Measurements from ENCODE around the gene CRB2.

Gene CRB2

DNA sequence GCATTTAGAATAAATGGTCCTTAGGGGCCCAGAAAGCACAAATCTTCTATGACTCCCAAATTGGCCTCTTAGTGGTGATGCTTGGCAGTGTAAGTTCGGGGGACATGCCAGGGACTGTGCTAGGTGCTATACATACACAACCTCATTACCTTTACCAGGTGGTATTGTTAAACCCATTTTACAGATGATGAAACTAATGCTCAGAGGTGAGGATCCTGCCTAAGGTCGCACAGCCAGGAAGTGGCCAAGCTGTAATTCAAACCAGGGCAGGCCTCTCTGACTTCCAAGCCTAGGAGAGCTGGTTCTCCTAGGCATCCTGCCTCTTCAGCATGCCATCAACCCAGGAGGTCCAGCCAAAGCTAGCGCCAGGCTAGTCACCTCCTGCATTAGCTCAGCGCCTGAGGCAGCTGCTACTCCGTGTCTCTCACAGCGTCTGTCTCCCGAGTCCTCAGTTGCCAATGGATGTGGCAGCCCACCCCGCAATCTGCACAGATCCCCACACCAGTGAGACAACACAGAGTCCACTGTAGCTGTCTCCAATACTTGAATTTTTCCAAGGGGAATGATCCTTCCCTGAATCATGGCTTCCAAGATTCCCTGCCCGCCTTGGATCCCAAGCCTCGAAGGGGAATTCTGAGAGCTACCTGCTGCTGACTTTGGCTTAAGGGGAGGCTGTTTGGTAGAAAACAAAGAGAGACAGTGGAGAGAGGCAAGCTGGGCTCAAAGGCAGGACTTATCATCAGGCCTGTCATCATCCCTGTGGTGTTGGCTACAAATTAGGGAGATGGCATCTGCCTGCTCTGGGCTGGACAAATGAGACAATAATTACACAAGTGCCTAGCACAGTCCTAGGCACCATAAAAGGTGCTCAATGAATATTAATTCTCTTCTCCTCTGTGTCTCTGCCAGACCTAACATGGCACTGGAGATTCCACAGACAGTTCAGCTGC, 52.6 kb downstream of the CRB2 start:
- no peak for DNase-seq

GRCh38 chr9:123410281-123410910, 54.4 kb downstream of the CRB2 start:
- no peak for DNase-seq

- no peak for DNase-seq
These were observed 55.2 kb downstream of the CRB2 start for GRCh38 chr9:123411191-123411590.

DNA sequence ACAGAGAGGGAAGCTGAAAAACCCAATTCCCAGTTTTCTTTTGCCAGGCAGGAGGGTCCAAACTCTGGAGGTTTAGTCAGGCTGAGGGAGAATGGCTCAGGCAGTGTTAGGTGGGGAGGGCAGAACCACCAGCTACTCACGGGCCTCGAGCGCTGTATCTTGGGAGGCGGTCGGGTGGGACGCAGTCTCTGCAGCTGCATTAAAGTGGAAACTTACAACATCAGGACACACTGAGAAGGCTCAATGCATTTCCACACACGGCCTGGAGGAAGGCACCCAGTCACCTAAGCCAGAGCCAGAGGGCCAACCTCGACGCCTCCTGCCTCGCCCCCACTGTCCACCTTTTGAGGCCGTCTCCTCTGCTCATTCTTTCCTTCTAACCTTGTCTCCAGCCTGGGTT, 55.6 kb downstream of the CRB2 start:
- DNase-seq, result no peak

DNA sequence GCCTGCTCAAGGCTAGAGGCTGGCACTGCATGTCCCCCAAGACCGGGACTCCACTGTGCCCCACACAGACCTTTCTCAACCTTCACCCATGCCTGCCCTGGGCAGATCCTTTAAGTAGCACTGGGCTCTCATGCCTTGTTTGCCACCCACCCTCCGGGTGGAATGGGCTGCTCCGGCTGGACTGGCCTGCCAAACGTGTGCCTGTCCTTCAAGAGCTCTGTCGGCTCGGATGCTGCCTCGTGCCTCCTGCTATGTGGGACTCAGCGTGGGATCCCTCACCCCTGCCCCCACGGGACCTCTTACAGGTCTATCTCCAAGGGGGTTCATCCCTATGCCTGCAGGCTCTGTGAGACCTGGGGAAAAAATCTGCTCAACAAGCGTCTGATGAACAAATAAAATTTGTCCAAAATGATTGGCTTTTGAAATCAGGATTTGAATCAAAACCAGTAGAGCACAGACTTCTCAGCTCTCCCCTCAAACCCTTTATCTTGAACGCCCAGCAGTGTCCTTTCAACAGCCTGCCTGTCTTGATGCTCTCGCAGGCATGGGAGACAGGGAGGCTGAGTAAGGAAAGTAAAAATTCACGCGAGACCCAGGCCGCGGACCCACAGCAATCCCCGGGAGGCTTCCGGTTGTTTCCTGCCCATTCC, 56.3 kb downstream of the CRB2 start:
- DNase-seq, result no peak

DNA sequence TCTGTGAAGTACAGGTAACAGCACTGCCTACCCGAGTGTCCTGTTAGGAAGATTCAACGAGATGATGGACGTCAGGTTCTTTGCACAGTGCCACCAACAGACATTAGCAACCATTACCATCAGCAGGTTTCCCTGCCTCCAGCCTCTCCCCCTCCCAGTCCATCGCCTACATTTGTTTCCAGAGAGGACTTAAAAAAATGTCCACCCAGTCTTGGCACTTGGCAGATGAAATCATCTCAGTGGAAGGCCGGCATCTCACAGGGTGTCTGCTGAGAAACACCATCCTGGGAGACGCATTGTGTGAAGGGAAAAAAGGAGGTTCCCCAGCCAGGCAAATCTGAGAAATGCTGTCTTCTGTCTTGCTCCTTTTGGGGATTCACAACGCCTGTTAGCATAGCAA, 58.2 kb downstream of the CRB2 start:
- DNase-seq, result no peak

GRCh38 chr9:123414936-123415930, 59.2 kb downstream of the CRB2 start:
- DNase-seq, result no peak

DNA sequence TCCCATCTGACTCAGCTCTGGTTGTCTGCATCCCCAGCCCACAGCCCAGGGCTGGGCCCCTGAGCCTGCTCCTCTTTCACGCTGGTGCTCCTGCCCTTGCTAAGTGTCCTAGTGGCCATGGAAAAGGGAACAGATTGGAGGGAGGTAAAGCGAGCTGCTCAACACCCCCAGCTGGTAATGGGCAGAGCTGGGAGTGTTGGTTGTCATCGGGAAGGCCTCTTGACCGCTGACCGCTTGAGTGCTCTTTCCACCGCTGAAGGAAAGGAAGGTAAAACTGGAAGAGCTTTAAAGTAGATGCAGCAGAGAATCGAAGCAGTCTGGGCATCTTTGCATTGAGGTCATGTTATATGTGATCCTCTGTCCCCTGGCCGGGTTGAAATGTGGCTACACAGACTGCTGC, 60.2 kb downstream of the CRB2 start:
- DNase-seq, result no peak

DNA sequence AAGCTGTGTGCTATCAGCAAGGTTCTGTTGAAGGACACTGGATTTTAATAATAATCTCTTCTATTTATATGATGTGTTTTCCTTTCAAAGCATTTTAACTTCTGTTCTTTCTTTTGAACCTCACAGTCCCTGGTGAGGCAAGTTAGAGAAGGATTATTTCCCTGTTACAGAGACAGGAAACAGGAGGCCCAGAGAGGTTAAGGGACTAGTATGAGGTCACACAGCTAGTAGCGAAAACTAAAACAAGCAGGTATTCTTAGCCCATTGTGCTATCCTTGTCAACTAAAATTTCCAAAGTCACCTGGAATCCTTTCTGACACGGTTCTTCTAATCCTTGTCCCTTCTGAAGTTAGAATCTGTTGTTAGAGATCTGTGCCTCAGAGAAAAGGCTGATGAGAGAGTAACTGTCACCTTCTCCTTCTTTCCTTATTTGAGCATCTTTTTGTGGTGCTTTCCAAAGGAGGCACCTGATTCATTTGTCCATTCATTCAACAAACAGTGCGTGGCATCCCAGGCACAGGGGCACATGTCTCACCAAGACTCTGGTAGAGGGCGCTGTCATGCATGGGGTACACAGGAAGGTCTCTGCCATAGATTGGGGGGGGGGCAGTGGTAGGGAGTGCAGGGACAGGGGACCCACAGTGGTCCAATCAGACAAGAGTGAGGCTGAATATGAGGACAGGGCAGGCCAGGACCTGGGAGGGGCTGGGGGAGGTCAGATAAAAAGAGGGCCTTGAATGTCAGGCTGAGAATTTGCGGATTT, 61.5 kb downstream of the CRB2 start:
- no peak for DNase-seq

DNA sequence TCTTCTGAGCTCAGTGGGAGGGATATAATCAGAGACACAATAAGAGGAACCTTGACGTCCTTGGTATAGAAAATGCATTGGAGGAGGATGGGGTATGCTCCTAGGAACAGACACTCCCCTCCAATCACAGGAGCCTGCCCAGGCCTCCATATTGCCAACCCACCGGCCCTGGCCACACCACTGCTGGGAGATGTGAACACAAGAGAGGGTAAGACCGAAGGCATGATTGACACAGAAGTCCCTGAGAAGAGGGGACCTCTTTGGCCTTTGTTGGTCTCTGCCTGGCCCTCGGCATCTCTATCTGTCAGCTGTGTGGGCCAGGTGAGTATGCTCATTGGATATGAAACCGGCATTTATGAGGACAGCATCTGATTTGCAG, 62.0 kb downstream of the CRB2 start:
- no peak for DNase-seq

DNA sequence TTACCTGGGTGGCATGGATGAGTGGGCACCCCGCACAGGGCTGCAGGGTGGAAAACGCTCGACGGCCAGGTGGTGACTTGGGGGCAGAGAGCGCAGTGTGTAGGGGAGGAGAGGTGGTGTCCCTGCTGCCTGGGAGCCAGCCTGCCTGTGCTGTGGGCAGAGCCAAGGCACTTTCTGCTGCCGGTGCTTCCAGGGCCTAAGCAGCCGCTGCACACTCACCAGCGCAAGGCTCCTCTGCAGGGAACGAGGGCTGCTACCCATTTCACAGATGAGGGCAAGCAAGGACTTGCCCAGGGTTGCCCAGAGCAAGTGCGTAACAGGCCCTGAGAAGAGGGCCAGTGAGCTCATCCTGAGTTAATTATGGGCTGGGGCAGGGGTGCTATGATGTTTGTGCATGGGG, 62.5 kb downstream of the CRB2 start:
- DNase-seq, result no peak

DNA sequence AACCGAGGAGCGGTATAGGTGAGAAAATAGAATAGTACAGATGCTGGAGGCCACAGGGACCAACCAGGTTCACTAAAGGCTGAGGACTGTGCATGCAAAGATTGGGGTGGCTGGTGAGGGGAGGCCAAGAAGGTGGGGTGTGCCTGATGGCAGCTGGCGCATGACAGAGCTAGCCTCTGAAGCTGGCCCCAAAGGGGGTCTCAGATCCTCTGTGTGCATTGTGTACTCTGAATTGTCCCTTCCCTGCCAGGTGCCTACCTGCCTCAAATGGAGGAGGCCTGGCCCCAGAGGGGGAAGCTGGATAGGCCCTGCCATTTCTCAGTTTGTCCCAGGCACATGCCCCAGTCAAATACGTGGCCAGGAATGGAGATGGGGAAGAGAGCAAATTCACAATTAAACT, 63.1 kb downstream of the CRB2 start:
- no peak for DNase-seq

DNA sequence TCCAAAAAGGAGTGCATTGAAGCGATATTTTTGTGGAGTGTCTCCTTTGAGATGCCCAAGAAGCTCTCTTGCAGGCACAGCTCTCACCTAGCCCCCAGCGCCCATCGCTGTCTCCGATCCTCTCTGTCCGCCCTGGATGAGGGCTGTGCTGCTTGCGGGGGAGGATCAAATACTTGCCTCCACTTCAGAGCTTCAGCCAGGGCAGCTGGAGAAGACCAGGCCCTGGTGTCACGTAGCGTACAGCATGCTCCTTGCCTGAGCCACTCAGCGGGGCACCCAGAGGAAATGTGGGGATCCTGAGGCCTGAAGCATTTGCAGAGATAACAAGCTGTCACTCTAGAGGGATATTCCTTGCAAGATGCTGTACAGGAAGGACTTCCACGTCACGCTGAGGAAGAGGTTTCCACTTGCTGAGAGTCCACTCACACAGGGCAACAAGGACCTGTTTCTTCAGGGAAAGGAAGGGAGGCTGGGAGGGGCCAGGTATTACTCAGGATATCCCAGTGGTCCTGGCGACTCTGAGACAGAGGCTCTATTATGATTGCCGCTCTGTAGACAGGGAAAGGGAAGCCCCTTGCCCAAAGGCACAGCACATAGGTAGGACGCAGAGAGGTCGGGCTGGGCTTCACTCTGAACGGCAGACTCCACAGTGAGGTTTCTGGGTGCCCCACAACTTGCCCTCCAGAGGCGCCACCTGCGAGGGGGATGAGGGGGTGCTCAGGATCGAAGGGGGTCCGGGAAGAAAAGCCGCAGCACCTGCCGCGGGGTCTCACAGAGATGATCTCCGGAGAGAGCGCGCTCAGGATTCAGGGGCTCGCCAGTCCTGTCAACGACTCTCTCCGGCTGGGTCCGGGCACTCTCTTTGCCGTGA, 64.0 kb downstream of the CRB2 start:
- no peak for DNase-seq

DNA sequence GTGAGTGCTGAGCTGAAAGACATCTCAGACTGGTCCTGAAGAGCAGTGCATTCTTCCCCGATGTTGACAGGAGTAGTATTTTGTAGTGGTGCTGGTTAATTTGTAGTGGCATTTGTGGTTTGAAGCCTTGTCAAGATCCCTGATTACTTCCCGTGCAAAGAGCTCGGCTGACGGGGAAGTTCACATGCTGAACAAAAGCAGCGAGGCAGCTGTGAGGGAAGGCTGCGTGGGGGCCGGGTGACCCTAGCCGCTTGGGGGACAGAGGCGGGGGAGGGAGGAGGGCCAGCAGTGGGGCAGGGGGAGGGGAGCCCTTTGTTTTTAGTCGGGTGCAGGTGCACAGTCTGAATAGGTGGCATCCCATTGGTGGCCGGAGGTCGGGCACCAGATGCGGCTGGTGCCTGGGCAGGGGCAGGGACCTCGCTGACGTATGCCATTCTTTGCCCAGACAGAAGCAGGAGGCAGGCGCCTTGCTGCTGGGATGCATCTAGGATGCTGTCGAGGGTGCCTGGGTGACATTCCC, 64.7 kb downstream of the CRB2 start:
- no peak for DNase-seq

DNA sequence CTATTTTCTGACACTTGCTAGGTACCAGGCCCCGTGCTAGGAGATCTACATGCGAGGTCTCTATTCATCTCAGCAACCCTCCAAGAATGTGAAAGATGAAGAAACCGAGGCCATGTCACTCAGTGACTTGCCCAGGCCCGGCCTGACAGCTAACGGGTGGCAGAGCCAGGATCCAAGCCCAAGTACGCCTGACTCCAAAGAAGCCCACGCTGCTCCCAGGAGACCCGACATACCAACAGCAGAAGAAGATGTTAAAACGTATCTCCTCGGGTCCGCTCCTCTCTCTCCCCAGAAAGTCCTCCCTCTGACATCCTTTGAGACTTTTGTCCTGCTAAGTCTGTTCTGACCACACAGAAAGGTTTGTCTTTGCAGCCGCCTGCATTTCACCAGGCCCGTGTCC, 65.2 kb downstream of the CRB2 start:
- DNase-seq, result no peak

GRCh38 chr9:123421801-123422455, 65.9 kb downstream of the CRB2 start:
- no peak for DNase-seq

DNA sequence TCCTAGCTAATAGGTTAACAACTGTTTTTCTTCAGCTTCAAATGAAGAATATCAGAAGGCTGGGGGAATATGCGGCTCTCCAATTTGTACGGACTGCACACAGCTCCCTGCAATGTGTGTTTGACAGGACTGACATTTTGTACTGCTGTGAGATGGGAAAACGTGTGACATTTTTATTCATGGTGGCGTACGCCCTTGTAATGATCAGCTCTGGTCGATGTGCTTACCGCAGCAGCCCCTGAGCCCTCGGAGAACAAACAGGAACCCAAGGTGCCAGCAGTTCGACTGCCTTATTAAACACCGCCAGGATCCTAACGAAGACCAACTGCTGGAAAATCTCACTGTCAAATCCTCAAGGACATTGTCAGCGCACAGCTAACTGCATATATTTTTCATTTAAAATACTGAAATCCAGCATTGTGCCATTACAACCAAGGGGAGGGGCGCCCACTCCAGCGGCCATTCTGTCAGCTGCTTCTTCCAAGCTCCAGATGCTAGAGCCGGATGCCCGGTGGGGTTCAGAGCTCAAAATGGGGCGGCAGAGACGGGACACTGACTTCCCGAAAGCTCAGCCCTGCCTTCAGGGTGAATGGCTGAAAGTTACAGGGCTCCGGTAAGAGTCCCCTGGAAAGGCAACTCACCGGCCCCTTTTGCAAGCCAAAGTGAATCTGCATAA, 66.8 kb downstream of the CRB2 start:
- no peak for DNase-seq

- DNase-seq, result no peak
These were observed 67.3 kb downstream of the CRB2 start for GRCh38 chr9:123423311-123423640.

GRCh38 chr9:123424131-123424530, 68.1 kb downstream of the CRB2 start:
- no peak for DNase-seq

Data from cortex of kidney (tissue), 1 donor.